GM12878 (cell line): ENCODE results near the gene PLXND1. TPM values are rescaled to one million over a fixed set of nuclear protein-coding genes. Genes with fewer than 3 reads are reported as not detected.

Source experiments
- ATAC-seq: fragments of 200-7000 bp; cut with Tn5 transposase; 3 replicates; pipeline ENCODE4 v1.9.1; 2020; ENCODE audit warnings: mild to moderate bottlenecking, moderate library complexity
- BruUV-seq: library from RNA; stranded (reverse); fragments of 400-500 nt; replicated peaks from 2 replicates; lab custom pipeline; 2021; lab: Mats Ljungman, UMichigan
- CTCF ChIA-PET: fragments of 300-600 bp; sonication (Branson Sonifier 250); formaldehyde crosslinking; extraction: SDS; loops from one replicate; lab custom pipeline; 2021; ENCODE audit warnings: inconsistent platforms; lab: Yijun Ruan, JAX
- POLR2A ChIA-PET: fragments of 350-600 bp; formaldehyde crosslinking; extraction: SDS; loops from one replicate; lab custom pipeline; 2021; ENCODE audit warnings: inconsistent platforms; lab: Charles Lee
- RAD21 ChIA-PET: fragments of 300-600 bp; sonication (Branson Sonifier 250); formaldehyde crosslinking; loops from one replicate; lab custom pipeline; 2023; ENCODE audit warnings: antibody characterized with exemption; ENCODE audit not compliant: unreplicated experiment; lab: Charles Lee
- SMC1A ChIA-PET: fragments of 300-600 bp; sonication (Branson Sonifier 250); formaldehyde crosslinking; loops from one replicate; lab custom pipeline; 2023; ENCODE audit not compliant: unreplicated experiment, uncharacterized antibody; lab: Charles Lee
- DNase-seq: peaks from one replicate; pipeline ENCODE4 v3.0.0-alpha.2; 2011; ENCODE audit warnings: low read depth, low spot score
- FAIRE-seq: peaks from 3 replicates; lab custom pipeline; 2011; peaks lifted over from hg19 to GRCh38; lab: Jason Lieb, UNC
- H2AFZ ChIP-seq: 2 replicates; pipeline ENCODE4 v1.6.0; 2011; ENCODE audit warnings: low read depth, low read length, control low read depth; ENCODE audit not compliant: control insufficient read depth
- H3K27ac ChIP-seq: 2 replicates; pipeline ENCODE4 v1.5.1; 2011; ENCODE audit warnings: control low read depth; ENCODE audit not compliant: control insufficient read depth, insufficient read depth
- H3K27me3 ChIP-seq, 2 experiments: replicated peaks in 1 of 2; 2 replicates each; pipeline versions ENCODE4 v1.6.0 to v1.6.1; 2011; ENCODE audit warnings: low read length in 1 of 2; ENCODE audit not compliant: control insufficient read depth in 2 of 2, insufficient read depth in 2 of 2
- H3K36me3 ChIP-seq, 2 experiments: 2 replicates each; pipeline ENCODE4 v1.5.1; 2011; ENCODE audit warnings: low read length in 1 of 2; ENCODE audit not compliant: control insufficient read depth in 2 of 2, insufficient read depth in 2 of 2
- H3K4me1 ChIP-seq: 2 replicates; pipeline ENCODE4 v1.6.1; 2011; ENCODE audit warnings: mild to moderate bottlenecking, low read length, moderate library complexity, mixed read lengths; ENCODE audit not compliant: control insufficient read depth, insufficient read depth
- H3K4me2 ChIP-seq: 2 replicates; pipeline ENCODE4 v1.6.0; 2011; ENCODE audit warnings: control low read depth; ENCODE audit not compliant: control insufficient read depth, insufficient read depth
- H3K4me3 ChIP-seq: fragments of 200-600 bp; sonication (generic); 2 replicates; pipeline ENCODE4 v1.5.1; 2016
- H3K79me2 ChIP-seq: 2 replicates; pipeline ENCODE4 v1.6.0; 2011; ENCODE audit warnings: low read length; ENCODE audit not compliant: control insufficient read depth, insufficient read depth
- H3K9ac ChIP-seq: 2 replicates; pipeline ENCODE4 v1.8.0; 2011; ENCODE audit warnings: low read length, control low read depth, mixed read lengths; ENCODE audit not compliant: control insufficient read depth, insufficient read depth
- H3K9me3 ChIP-seq: replicated peaks from 3 replicates; pipeline ENCODE4 v1.5.1; 2011; ENCODE audit warnings: mild to moderate bottlenecking, low read length; ENCODE audit not compliant: control insufficient read depth, insufficient read depth
- H4K20me1 ChIP-seq: 2 replicates; pipeline ENCODE4 v1.6.0; 2011; ENCODE audit not compliant: control insufficient read depth, insufficient read depth
- CBX3 ChIP-seq: fragments of 200-600 bp; sonication (generic); IDR thresholded peaks from 2 replicates; pipeline ENCODE4 v1.6.1; 2016; ENCODE audit warnings: low read depth, borderline replicate concordance
- CHD2 ChIP-seq: IDR thresholded peaks from 2 replicates; pipeline ENCODE4 v1.6.1; 2011; ENCODE audit warnings: low read depth, low read length, improper control_type of control experiment, borderline replicate concordance
- GATAD2B ChIP-seq: fragments of 450-650 bp; conservative IDR thresholded peaks from 2 replicates; pipeline ENCODE4 v1.6.1; 2017; ENCODE audit warnings: low read depth, mild to moderate bottlenecking, moderate library complexity
- JUND ChIP-seq: IDR thresholded peaks from 2 replicates; pipeline ENCODE4 v1.6.1; 2012; ENCODE audit warnings: low read depth, mild to moderate bottlenecking, low read length, improper control_type of control experiment, moderate library complexity
- PML ChIP-seq: IDR thresholded peaks from 2 replicates; pipeline ENCODE4 v1.6.1; 2012; ENCODE audit warnings: low read length, inconsistent platforms
- RCOR1 ChIP-seq: conservative IDR thresholded peaks from 2 replicates; pipeline ENCODE4 v1.6.1; 2012; ENCODE audit warnings: low read depth, low read length, improper control_type of control experiment
- TBL1XR1 ChIP-seq: IDR thresholded peaks from 2 replicates; pipeline ENCODE4 v1.6.1; 2012; ENCODE audit warnings: low read depth, low read length, improper control_type of control experiment
- ZNF274 ChIP-seq: IDR thresholded peaks from one replicate; pipeline ENCODE4 v1.8.0; 2011; ENCODE audit not compliant: insufficient read length, insufficient read depth
- ZNF622 ChIP-seq: fragments of 450-650 bp; IDR thresholded peaks from 2 replicates; pipeline ENCODE4 v1.6.1; 2017; ENCODE audit warnings: mild to moderate bottlenecking, inconsistent platforms
- WGBS: methylation state at CpG from one replicate; pipeline ENCODE4 v1.1.6; 2016; ENCODE audit warnings: low lambda C conversion rate; ENCODE audit not compliant: insufficient replicate concordance, insufficient coverage; ENCODE audit errors: missing lambda C conversion rate; 5-methylcytosine and 5-hydroxymethylcytosine counted together
- in situ Hi-C: fragments of 300-500 bp; cut with MboI; formaldehyde crosslinking; loops from 9 replicates; pipeline ENCODE4 v1.14.3; 2018; ENCODE audit warnings: mixed read lengths
- intact Hi-C: fragments of 100-400 bp; cut with micrococcal nuclease; formaldehyde crosslinking; loops from one replicate; pipeline ENCODE4 v1.14.2; 2022; ENCODE audit not compliant: unreplicated experiment
- polyA plus RNA-seq, 11 experiments: library from polyadenylated mRNA; depleted of rRNA in 4 of 11; unstranded in 6 of 11; stranded (reverse) in 5 of 11; fragments of >200 nt; fragmentation: Nextera tagmentation in 4 of 11; fragmentation: Illumina TruSeq in 1 of 11; extraction: Ambion mirVana in 4 of 11; extraction: Trizol in 1 of 11; gene quantifications; 1 replicate in 1 of 11; 2 replicates in 10 of 11; pipeline versions ENCODE4 v1.2.1 to v1.2.3, GENCODE V29; 2011 to 2016; ENCODE audit warnings: inconsistent platforms in 2 of 11, missing spikeins in 2 of 11, low read depth in 1 of 11
- total RNA-seq, 4 experiments: library from RNA; depleted of rRNA in 3 of 4; stranded (reverse); fragments of >200 nt in 3 of 4; fragmentation: Illumina TruSeq in 1 of 4; extraction: Trizol in 1 of 4; gene quantifications; 2 replicates each; pipeline versions ENCODE4 v1.2.1 to v1.2.3, GENCODE V29; 2013 to 2021
- TF ChIP-seq, protein P1 (sequence below): fragments of 450-650 bp; IDR thresholded peaks from 2 replicates; pipeline ENCODE4 v1.6.1; 2016; ENCODE audit warnings: mild to moderate bottlenecking
- TF ChIP-seq, protein P2 (sequence below): fragments of 450-650 bp; formaldehyde crosslinking; IDR thresholded peaks from 2 replicates; pipeline ENCODE4 v1.4.0; 2022; ENCODE audit warnings: mild to moderate bottlenecking, moderate library complexity
- TF ChIP-seq, protein P3 (sequence below): IDR thresholded peaks from 2 replicates; pipeline ENCODE4 v1.6.1; 2011; ENCODE audit warnings: mild to moderate bottlenecking, low read depth, low read length, moderate library complexity; ENCODE audit not compliant: insufficient replicate concordance
- TF ChIP-seq, protein P4 (sequence below): IDR thresholded peaks from 2 replicates; pipeline ENCODE4 v1.6.1; 2012; ENCODE audit warnings: mild to moderate bottlenecking, low read depth, low read length

Gene PLXND1
- total and polyA plus RNA-seq, 10 of the 15 experiments (the other 5 are each of a cell fraction or from before 2014, with no cell fraction given), result 0.01 to 2.3 (median 0.72) TPM; not detected in 7

DNA sequence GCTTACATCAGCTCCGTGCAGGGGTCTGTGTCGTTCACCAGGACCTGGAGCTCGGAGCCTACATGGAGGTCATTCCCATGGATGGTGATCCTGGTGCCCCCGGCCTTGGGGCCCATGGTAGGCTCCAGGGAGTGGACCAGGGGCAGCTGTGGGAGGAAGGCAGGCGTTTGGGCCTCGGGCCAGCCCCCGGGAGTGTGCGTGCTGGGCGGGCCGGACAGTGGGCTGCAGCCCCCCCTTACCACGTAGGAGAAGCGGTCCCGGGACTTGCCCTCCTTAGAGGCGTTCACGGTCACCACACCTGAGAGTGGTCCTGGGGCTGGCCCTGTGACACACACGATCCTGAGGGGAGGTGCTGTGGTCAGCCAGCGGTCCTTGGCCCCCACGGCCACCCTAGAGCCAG is 33.9 kb downstream of the PLXND1 start:
- Histone ChIP-seq H4K20me1 (no peaks in the 10 kb centered on the region), H3K9me3 (no peaks in the 10 kb centered on the region), H3K9ac (no peak overlapping the region), H3K79me2 (no peaks in the 10 kb centered on the region), H3K27ac (no peak overlapping the region), H3K4me3 (no peak overlapping the region), H3K36me3 (no peaks in the 10 kb centered on the region), H3K4me1 (peaks cover 13% of the 10 kb centered on the region), H2AFZ (no peak overlapping the region), H3K4me2 (no peak overlapping the region), H3K27me3 (no peaks in the 10 kb centered on the region)
- BruUV-seq, result no TSS peak
- ATAC-seq (no peak), FAIRE-seq (no peak), DNase-seq (no peak)
- ChIA-PET RAD21 (no interaction called here), CTCF (no interaction called here), POLR2A (no interaction called here), SMC1A (no interaction called here)
- intact Hi-C loops (no loop called here), in situ Hi-C loops (no loop called here)
- WGBS, result 55% methylated on average over 18 of the region's 18 CpGs
- TF ChIP-seq RCOR1 (no peak), CBX3 (no peak), TBL1XR1 (no peak), ZNF274 (no peak), CHD2 (no peak), GATAD2B (no peak), JUND (no peak), PML (no peak), ZNF622 (no peak)
- TF ChIP-seq, protein P1, sequence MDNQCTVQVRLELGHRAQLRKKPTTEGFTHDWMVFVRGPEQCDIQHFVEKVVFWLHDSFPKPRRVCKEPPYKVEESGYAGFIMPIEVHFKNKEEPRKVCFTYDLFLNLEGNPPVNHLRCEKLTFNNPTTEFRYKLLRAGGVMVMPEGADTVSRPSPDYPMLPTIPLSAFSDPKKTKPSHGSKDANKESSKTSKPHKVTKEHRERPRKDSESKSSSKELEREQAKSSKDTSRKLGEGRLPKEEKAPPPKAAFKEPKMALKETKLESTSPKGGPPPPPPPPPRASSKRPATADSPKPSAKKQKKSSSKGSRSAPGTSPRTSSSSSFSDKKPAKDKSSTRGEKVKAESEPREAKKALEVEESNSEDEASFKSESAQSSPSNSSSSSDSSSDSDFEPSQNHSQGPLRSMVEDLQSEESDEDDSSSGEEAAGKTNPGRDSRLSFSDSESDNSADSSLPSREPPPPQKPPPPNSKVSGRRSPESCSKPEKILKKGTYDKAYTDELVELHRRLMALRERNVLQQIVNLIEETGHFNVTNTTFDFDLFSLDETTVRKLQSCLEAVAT, result no peak
- TF ChIP-seq, protein P2, sequence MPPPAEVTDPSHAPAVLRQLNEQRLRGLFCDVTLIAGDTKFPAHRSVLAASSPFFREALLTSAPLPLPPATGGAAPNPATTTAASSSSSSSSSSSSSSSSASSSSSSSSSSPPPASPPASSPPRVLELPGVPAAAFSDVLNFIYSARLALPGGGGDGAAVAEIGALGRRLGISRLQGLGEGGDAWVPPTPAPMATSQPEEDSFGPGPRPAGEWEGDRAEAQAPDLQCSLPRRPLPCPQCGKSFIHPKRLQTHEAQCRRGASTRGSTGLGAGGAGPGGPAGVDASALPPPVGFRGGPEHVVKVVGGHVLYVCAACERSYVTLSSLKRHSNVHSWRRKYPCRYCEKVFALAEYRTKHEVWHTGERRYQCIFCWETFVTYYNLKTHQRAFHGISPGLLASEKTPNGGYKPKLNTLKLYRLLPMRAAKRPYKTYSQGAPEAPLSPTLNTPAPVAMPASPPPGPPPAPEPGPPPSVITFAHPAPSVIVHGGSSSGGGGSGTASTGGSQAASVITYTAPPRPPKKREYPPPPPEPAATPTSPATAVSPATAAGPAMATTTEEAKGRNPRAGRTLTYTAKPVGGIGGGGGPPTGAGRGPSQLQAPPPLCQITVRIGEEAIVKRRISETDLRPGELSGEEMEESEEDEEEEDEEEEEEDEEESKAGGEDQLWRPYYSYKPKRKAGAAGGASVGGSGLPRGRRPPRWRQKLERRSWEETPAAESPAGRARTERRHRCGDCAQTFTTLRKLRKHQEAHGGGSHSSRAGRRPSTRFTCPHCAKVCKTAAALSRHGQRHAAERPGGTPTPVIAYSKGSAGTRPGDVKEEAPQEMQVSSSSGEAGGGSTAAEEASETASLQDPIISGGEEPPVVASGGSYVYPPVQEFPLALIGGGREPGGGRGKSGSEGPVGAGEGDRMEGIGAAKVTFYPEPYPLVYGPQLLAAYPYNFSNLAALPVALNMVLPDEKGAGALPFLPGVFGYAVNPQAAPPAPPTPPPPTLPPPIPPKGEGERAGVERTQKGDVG (CRISPR knock-in tag), result no peak
- TF ChIP-seq, protein P3, sequence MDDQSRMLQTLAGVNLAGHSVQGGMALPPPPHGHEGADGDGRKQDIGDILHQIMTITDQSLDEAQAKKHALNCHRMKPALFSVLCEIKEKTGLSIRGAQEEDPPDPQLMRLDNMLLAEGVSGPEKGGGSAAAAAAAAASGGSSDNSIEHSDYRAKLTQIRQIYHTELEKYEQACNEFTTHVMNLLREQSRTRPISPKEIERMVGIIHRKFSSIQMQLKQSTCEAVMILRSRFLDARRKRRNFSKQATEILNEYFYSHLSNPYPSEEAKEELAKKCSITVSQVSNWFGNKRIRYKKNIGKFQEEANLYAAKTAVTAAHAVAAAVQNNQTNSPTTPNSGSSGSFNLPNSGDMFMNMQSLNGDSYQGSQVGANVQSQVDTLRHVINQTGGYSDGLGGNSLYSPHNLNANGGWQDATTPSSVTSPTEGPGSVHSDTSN, result no peak
- TF ChIP-seq, protein P4, sequence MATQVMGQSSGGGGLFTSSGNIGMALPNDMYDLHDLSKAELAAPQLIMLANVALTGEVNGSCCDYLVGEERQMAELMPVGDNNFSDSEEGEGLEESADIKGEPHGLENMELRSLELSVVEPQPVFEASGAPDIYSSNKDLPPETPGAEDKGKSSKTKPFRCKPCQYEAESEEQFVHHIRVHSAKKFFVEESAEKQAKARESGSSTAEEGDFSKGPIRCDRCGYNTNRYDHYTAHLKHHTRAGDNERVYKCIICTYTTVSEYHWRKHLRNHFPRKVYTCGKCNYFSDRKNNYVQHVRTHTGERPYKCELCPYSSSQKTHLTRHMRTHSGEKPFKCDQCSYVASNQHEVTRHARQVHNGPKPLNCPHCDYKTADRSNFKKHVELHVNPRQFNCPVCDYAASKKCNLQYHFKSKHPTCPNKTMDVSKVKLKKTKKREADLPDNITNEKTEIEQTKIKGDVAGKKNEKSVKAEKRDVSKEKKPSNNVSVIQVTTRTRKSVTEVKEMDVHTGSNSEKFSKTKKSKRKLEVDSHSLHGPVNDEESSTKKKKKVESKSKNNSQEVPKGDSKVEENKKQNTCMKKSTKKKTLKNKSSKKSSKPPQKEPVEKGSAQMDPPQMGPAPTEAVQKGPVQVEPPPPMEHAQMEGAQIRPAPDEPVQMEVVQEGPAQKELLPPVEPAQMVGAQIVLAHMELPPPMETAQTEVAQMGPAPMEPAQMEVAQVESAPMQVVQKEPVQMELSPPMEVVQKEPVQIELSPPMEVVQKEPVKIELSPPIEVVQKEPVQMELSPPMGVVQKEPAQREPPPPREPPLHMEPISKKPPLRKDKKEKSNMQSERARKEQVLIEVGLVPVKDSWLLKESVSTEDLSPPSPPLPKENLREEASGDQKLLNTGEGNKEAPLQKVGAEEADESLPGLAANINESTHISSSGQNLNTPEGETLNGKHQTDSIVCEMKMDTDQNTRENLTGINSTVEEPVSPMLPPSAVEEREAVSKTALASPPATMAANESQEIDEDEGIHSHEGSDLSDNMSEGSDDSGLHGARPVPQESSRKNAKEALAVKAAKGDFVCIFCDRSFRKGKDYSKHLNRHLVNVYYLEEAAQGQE, result no peak
